OCI-LY3 (cell line): Measurements from ENCODE around the gene PRDM11.

Experiments
- EZH2phosphoT487 ChIP-seq: fragments of 200-600 bp; shearing (Covaris generic); IDR thresholded peaks from 2 replicates; pipeline ENCODE4 v1.6.1; 2018; ENCODE audit warnings: antibody characterized with exemption, mixed run types, low read depth
- TF ChIP-seq, protein P1 (sequence below): fragments of 200-600, 300-600 bp; sonication (generic); IDR thresholded peaks from 2 replicates; pipeline ENCODE4 v1.5.1; 2014; ENCODE audit warnings: antibody characterized with exemption, low read length, low read depth

DNA sequence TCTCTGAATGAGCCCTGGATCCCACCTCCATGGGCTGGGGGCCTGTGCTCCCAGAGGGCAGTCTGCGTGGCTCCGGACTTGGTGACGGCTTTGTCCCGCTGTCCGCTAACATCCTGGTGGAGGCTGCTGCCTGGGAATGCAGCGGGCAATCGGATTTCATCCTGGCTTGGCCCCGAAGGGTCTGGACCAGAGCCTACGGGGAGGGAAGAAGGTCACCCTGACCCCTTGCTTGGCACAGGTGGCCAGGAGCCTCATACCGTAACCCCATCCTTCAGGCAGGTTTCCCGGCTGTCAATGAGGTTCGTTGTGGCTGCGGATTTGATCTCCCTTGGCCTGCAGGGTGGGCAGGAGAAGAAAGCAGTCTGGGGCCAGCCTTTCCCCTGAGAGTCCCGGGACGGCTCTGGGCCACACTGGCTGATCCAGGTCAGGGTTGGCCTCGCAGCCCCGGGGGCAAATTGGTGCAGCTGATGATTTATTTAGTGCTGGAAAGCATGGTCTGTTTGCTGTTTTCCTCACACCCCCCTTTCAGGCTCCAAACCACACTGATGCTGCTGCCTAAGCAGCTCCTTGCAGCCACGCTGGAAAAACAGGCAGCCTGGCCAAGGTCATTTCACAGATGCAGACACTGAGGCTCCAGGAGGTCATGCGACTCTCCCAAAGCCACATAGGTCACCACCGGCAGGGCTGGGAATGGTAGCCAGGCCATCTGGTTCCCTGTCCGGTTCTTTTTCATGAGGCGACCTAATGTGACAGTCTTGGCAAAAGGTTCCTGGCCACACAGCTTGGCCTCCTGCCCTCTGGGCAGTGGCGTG is 15.0 kb downstream of the PRDM11 start:
- TF ChIP-seq, protein P1, sequence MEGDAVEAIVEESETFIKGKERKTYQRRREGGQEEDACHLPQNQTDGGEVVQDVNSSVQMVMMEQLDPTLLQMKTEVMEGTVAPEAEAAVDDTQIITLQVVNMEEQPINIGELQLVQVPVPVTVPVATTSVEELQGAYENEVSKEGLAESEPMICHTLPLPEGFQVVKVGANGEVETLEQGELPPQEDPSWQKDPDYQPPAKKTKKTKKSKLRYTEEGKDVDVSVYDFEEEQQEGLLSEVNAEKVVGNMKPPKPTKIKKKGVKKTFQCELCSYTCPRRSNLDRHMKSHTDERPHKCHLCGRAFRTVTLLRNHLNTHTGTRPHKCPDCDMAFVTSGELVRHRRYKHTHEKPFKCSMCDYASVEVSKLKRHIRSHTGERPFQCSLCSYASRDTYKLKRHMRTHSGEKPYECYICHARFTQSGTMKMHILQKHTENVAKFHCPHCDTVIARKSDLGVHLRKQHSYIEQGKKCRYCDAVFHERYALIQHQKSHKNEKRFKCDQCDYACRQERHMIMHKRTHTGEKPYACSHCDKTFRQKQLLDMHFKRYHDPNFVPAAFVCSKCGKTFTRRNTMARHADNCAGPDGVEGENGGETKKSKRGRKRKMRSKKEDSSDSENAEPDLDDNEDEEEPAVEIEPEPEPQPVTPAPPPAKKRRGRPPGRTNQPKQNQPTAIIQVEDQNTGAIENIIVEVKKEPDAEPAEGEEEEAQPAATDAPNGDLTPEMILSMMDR = no peak
- TF ChIP-seq EZH2phosphoT487 = no peak
